SKM-1 (cell line): Measurements from ENCODE around the gene EPO.
"Not testable (repeated sequence)": the region's sequence is repeated elsewhere in the genome, so short reads cannot be mapped to it uniquely, and the experiment has no call there.

ENCODE experiments used
- DNase-seq: peaks from one replicate; lab custom pipeline; 2025; ENCODE audit not compliant: unreplicated experiment; lab: John Stamatoyannopoulos, UW

EPO gene

DNA sequence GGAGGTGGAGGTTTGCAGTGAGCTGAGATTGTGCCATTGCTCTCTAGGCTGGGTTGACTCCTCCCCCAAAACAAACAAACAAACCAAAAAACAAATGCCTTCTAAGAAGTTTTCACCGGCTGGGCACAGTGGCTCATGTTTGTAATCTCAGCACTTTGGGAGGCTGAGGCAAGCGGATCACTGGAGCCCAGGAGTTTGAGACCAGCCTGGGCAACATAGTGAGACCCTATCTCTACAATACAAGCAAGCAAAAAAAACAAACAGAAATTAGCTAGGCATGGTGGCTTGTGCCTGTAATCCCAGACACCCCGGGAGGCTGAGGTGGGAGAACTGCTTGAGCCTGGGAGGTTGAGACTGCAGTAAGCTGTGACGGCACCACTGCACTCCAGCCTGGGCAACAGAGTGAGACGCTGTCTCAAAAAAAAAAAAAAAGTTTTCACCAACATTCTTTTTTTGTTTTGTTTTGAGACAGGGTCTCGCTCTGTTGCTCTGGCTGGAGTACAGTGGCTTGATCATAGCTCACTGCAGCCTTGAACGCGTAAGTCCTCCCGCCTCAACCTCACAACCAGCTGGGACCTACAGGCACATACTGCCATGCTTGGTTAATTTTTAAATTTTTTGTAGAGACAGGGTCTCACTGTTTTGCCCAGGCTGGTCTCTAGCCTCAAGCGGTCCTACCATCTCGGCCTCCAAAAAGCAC is 11.8 kb downstream of the EPO start:
- no peak for DNase-seq

DNA sequence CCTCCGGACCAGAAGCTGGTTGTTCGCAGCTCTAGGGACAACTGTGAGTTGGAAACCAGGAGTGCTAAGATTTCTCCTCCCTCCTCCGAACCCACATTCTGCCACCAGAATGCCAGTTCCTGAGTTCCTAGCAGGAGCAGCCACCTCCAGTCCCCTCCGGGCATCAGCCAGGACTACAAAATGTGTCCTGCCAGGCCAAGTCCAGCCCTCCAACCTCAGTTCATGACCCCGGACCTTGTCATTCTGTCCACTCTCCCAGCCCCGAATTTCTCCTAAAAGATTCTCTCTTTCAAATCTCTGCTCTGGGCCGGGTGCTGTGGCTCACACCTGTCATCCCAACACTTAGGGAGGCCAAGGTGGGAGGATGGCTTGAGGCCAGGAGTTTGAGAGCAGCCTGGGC is 15.5 kb downstream of the EPO start:
- DNase-seq: no peak

DNA sequence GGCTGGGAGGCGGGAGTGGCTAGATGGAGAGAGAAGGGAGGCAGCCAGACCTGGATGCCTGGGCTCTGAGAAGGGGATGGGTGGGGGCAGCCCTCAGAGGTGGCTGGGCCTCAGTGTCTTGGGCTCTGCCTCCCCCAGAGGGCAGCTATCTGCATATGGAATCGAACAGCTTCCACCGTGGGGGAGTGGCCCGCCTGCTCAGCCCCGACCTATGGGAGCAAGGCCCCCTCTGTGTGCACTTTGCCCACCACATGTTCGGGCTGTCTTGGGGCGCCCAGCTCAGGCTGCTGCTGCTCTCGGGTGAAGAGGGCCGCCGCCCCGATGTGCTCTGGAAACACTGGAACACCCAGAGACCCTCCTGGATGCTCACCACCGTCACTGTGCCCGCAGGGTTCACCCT is 16.4 kb downstream of the EPO start:
- no peak for DNase-seq

- DNase-seq: no peak
Observed at GRCh38 chr7:100739934-100740333, 19.7 kb downstream of the EPO start.

- DNase-seq: no peak
Observed at GRCh38 chr7:100744605-100745004, 24.3 kb downstream of the EPO start.

DNA sequence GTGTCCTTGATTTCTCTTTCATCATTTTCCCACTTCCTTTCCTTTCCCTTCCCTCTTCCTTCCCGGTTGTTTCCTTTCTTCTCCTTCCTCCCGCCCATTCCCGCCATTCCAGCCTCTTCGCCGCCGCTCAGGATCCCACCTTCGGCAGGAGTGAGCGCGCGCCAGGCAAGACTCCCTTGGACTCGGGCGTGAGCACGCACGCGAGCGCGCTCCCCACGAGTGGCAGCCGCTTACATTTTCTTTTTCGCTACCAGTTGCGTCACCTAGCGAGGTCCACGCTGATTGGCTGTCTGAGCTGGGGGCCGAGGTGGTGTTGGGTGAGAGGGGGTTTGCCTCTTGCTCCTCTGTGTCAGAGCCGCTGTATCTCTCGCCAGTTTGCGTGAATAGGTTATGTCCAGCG is 24.9 kb downstream of the EPO start:
- DNase-seq: no peak

GRCh38 chr7:100752994-100753393 is 32.7 kb downstream of the EPO start:
- no peak for DNase-seq

DNA sequence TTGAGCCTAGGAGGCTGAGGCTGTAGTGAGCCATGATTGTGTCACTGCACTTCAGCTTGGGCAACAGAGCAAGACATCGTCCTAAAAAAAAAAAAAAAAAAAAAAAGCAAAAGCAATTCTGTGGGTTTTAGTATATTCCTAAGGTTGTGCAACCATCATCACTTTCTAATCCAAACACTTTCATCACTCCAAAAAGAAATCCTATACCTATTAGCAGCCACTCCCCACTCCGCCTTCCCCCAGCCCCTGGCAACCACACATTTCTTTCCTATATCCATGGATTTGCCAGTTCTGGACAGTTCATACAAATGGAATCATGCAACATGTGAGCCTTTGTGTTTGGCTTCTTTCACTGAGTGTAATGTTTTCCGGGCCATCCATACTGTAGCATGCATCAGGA is 33.5 kb downstream of the EPO start:
- no peak for DNase-seq

GRCh38 chr7:100759357-100760171 is 39.3 kb downstream of the EPO start:
- no peak for DNase-seq

- not testable (repeated sequence) for DNase-seq
Observed at GRCh38 chr7:100762841-100763240, 42.6 kb downstream of the EPO start.

- DNase-seq: no peak
Observed at GRCh38 chr7:100763556-100764140, 43.4 kb downstream of the EPO start.

DNA sequence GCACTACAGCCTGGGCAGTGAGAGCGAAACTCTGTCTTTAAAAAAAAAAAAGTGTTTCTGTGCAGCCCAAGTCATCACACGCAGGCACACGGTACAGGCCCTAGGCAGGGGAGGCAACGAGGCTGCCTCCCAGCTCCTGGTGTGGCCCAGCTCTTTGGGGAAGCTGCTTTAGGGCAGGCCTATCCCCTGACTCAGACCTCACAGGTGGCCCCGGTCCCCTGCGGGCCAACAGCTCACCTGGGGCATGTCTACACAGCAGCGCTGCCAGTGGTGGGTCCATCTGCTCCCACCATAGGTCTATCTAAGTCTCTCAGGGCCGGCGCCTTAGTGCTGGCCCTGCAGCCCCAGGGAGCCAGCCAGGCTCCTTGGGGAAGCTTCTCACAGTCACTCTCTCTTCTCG is 44.6 kb downstream of the EPO start:
- DNase-seq: no peak

DNA sequence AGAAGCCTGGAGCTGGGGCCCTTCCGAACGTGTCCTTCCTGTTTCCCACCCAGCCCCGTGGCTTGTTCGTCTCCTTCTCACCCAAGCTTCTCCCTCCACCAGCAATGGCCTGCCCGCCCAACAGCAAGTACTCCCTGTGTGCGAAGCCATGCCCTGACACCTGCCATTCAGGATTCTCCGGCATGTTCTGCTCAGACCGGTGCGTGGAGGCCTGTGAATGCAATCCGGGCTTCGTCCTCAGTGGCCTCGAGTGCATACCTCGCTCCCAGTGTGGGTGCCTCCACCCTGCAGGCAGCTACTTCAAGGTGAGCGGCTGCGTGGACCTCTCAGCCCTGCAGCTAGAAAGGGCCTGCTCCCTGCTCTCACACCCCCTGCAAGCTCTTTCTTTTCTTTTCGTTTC is 45.0 kb downstream of the EPO start:
- DNase-seq: no peak

DNA sequence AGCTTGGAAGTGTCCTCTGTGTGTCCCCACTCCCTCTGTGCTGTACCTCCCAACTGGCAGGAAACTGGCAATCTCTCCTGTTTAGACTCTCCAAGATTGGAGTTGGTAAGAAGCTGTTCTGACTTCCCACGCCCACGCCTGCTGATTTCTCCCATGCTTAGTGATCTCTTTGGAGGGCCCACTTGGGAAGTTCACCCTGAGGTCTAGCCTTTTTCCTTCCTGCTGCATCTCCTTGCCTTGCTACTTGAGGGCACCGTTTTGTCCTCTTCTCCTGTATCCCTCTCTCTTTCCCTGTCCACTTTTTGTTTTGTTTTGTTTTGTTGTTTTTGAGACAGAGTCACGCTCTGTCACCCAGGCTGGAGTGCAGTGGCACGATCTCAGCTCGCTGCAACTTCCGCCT is 48.5 kb downstream of the EPO start:
- DNase-seq: no peak
